Peyer's patch (tissue), 4 donors: ENCODE measurements around the gene ASXL3.

Experiments used
- CTCF ChIP-seq, 6 experiments: fragments of 450-650 bp in 4 of 6; fragments of 200-600 bp in 2 of 6; sonication (generic) in 1 of 6; IDR thresholded peaks; one replicate each; pipeline ENCODE4 v1.5.1; 2017 to 2019; ENCODE audit warnings: antibody characterized with exemption in 6 of 6, mild to moderate bottlenecking in 3 of 6, moderate library complexity in 1 of 6
- POLR2A ChIP-seq, 2 donors: fragments of 450-650 bp; IDR thresholded peaks; one replicate each; pipeline ENCODE4 v1.5.1; 2017; ENCODE audit warnings: antibody characterized with exemption in 2 of 2, mild to moderate bottlenecking in 2 of 2, moderate library complexity in 2 of 2

DNA sequence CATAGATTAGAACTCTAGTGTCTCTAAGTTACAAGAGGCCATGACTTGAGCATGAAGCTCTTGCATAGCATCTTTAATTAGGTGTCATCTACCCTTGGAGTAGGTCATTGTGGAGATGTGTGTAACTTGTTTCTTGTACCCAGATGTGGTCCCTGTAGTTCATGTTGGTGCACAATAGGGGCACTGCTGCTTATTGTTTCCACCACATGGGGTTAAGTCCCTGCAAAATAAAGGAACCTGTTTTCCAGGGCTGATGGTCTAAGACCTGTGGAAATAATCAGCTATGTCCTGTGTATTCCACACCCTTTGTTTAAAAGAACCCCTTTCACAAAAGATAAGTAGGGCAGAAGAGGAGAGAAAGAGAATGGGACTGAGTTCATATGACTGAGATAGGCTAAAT, 28.6 kb downstream of the ASXL3 start:
- TF ChIP-seq CTCF (IDR thresholded peaks at IDR 0.05) (no peak), POLR2A (IDR thresholded peaks at IDR 0.05) (no peak)
